ENCODE data around the gene GALR3.

DNA sequence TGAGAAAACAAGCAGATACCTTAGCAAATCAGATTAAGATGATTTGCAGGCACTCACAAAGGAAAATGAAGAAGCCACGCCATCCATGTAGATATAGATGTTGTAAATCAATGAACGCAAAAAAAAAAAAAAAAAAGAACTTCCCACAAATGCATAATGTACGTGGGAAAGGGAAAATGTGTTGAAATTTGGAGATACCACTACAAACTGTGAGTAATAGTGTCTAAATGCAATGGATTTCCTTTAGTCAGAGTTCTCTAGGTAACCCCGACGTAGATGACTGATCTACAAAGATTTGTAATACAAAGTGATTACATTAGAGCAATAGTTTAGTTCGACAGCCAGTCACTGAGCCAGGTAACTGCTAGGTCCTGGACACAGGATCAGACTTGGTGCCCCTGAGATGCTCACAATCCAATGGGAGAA lies 21.7 kb downstream of the GALR3 start:
- TF ChIP-seq, protein P1, sequence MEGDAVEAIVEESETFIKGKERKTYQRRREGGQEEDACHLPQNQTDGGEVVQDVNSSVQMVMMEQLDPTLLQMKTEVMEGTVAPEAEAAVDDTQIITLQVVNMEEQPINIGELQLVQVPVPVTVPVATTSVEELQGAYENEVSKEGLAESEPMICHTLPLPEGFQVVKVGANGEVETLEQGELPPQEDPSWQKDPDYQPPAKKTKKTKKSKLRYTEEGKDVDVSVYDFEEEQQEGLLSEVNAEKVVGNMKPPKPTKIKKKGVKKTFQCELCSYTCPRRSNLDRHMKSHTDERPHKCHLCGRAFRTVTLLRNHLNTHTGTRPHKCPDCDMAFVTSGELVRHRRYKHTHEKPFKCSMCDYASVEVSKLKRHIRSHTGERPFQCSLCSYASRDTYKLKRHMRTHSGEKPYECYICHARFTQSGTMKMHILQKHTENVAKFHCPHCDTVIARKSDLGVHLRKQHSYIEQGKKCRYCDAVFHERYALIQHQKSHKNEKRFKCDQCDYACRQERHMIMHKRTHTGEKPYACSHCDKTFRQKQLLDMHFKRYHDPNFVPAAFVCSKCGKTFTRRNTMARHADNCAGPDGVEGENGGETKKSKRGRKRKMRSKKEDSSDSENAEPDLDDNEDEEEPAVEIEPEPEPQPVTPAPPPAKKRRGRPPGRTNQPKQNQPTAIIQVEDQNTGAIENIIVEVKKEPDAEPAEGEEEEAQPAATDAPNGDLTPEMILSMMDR (IDR thresholded peaks at IDR 0.05) = no peak
- no peak for TF ChIP-seq POLR2A (IDR thresholded peaks at IDR 0.05)

Data from right lobe of liver (tissue), 4 donors.